ENCODE measurements around the gene ADK. TPM values are rescaled to one million over a fixed set of nuclear protein-coding genes. Genes with fewer than 3 reads are reported as not detected.

The ADK gene
- total and polyA plus RNA-seq, 8 donors = 7.2 to 66.1 (median 21.5) TPM

- Histone ChIP-seq H3K27me3 (no peaks in the 10 kb centered on the region), H3K4me3 (no peak overlapping the region), H3K36me3 (peaks cover 4 to 12% (median 9%) of the 10 kb centered on the region in 4 donors), H3K9me3 (no peaks in the 10 kb centered on the region), H3K27ac (no peak overlapping the region), H3K4me1 (no peaks in the 10 kb centered on the region)
- intact Hi-C loops (cut with DNase I; ENCODE audit: low total_unique reads) = no loop called here
- no peak for DNase-seq
- no peak for TF ChIP-seq CTCF (IDR thresholded peaks at IDR 0.05)
- TF ChIP-seq POLR2AphosphoS5 (IDR thresholded peaks at IDR 0.05) = no peak
- no peak for TF ChIP-seq EP300 (IDR thresholded peaks at IDR 0.05)
- no peak for TF ChIP-seq POLR2A (IDR thresholded peaks at IDR 0.05)
- 89 to 93% (median 93%) methylated on average over 2 of the region's 2 CpGs for WGBS, 5 donors
Observed at GRCh38 chr10:74244807-74245206, 93.8 kb downstream of the ADK start.

DNA sequence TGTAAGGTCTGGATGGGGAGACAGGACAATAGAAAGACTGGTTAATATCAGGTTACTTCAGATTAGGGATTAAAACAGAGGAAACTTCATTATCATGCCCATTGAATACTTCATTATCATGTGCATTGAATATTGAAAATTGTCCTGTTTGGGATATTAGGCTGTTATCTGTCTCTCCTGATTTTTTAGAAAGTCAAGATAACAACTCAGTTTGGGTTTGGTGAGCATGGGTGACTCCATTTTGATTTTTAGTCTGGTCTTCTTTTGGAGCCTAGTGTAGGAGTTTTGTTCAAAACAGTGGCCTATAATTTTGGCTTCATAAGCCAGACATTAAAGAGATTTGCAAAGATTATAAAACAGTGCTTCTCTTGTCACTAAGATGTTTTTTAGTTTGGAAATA lies 95.5 kb downstream of the ADK start:
- DNase-seq = no peak
- Histone ChIP-seq H3K9me3 (no peaks in the 10 kb centered on the region), H3K27me3 (no peaks in the 10 kb centered on the region), H3K36me3 (peaks cover 4 to 12% (median 9%) of the 10 kb centered on the region in 4 donors), H3K27ac (no peak overlapping the region), H3K4me1 (no peaks in the 10 kb centered on the region), H3K4me3 (no peak overlapping the region)
- intact Hi-C loops (cut with DNase I; ENCODE audit: low total_unique reads) = no loop called here
- TF ChIP-seq POLR2A (IDR thresholded peaks at IDR 0.05) (no peak), POLR2AphosphoS5 (IDR thresholded peaks at IDR 0.05) (no peak), CTCF (IDR thresholded peaks at IDR 0.05) (no peak), EP300 (IDR thresholded peaks at IDR 0.05) (no peak)

GRCh38 chr10:74249865-74250264 lies 98.8 kb downstream of the ADK start:
- whole genome bisulfite sequencing, 5 donors = 92 to 100% (median 98%) methylated on average over 1 of the region's 1 CpG

DNA sequence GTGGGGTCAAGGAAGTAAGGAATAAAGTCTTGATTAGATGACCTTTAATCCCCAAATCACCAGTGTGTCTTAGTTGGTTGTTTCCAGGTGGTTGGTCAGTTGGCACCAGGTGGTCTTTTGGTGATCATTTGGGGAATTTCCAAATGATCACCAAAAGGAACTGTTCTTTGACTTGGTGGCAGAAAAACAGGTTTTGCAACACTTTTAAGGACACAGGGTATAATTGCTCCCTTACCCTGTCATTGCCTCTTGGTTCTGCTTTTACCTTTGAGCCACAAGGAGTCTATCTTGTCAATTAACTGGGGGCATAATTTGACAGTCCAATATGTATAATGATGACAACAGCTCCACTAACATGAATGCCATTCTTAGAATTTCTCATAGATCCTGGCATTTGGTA lies 104.2 kb downstream of the ADK start:
- Histone ChIP-seq H3K27ac (no peak overlapping the region), H3K4me3 (no peak overlapping the region), H3K9me3 (no peaks in the 10 kb centered on the region), H3K4me1 (peaks cover 0 to 23% (median 10%) of the 10 kb centered on the region in 4 donors), H3K27me3 (no peaks in the 10 kb centered on the region), H3K36me3 (no peaks in the 10 kb centered on the region)
- no peak for TF ChIP-seq POLR2AphosphoS5 (IDR thresholded peaks at IDR 0.05)
- TF ChIP-seq EP300 (IDR thresholded peaks at IDR 0.05) = no peak
- no peak for TF ChIP-seq POLR2A (IDR thresholded peaks at IDR 0.05)
- no peak for TF ChIP-seq CTCF (IDR thresholded peaks at IDR 0.05)
- intact Hi-C loops (cut with DNase I; ENCODE audit: low total_unique reads) = no loop called here
- DNase-seq = peak in 1 of 2 donors; percentile 13

More at GRCh38 chr10:74249865-74250264, 98.8 kb downstream of the ADK start:
- no peak overlapping the region for H3K27ac ChIP-seq
- no peak for DNase-seq
- peaks cover 0 to 9% (median 0%) of the 10 kb centered on the region in 4 donors for H3K4me1 ChIP-seq
- intact Hi-C loops (cut with DNase I; ENCODE audit: low total_unique reads) = no loop called here
- no peaks in the 10 kb centered on the region for H3K27me3 ChIP-seq
- H3K9me3 ChIP-seq = no peaks in the 10 kb centered on the region
- TF ChIP-seq POLR2A (IDR thresholded peaks at IDR 0.05) (no peak), CTCF (IDR thresholded peaks at IDR 0.05) (no peak)
- H3K4me3 ChIP-seq = no peak overlapping the region
- no peaks in the 10 kb centered on the region for H3K36me3 ChIP-seq

All from stomach (tissue), 9 donors.